ENCODE results near the gene KIF11. TPM values are rescaled to one million over a fixed set of nuclear protein-coding genes. Genes with fewer than 3 reads are reported as not detected.
A peak's percentile ranks its signal among the peaks of the same experiment; 100 is the strongest.

KIF11 gene
- total RNA-seq, 1 experiment from 2014 or later: 14.2 TPM

- Histone ChIP-seq H2AFZ (ENCODE audit: low read length) (no peak overlapping the region), H3K36me3 (ENCODE audit: insufficient read depth, low read length) (no peaks in the 10 kb centered on the region), H3K4me1 (ENCODE audit: low read length) (no peaks in the 10 kb centered on the region), H3K79me2 (ENCODE audit: low read length) (no peaks in the 10 kb centered on the region), H3K9me2 (replicated peaks; ENCODE audit: insufficient read depth, low read length) (no peaks in the 10 kb centered on the region), H3K4me2 (ENCODE audit: low read depth, low read length, poor library complexity, severe bottlenecking) (no peak overlapping the region), H3K9me3 (ENCODE audit: low read length) (no peaks in the 10 kb centered on the region), H4K20me1 (ENCODE audit: insufficient read depth, low read depth, low read length) (no peaks in the 10 kb centered on the region), H3K27me3 (ENCODE audit: low read length) (no peaks in the 10 kb centered on the region), H3K27ac (ENCODE audit: low read length) (no peak overlapping the region), H3K4me3 (ENCODE audit: low read length) (no peak overlapping the region), H3K9ac (ENCODE audit: low read length) (no peak overlapping the region)
- no peak for DNase-seq
Measured at GRCh38 chr10:92664322-92664721, 71.4 kb downstream of the KIF11 start.

GRCh38 chr10:92667078-92667477 is 74.1 kb downstream of the KIF11 start:
- Histone ChIP-seq H3K4me1 (ENCODE audit: low read length) (no peaks in the 10 kb centered on the region), H3K36me3 (ENCODE audit: insufficient read depth, low read length) (no peaks in the 10 kb centered on the region), H2AFZ (ENCODE audit: low read length) (no peak overlapping the region), H3K4me2 (ENCODE audit: low read depth, low read length, poor library complexity, severe bottlenecking) (no peak overlapping the region), H3K9me2 (replicated peaks; ENCODE audit: insufficient read depth, low read length) (no peaks in the 10 kb centered on the region), H3K9me3 (ENCODE audit: low read length) (no peaks in the 10 kb centered on the region), H3K27ac (ENCODE audit: low read length) (no peak overlapping the region), H3K79me2 (ENCODE audit: low read length) (no peaks in the 10 kb centered on the region), H3K27me3 (ENCODE audit: low read length) (no peaks in the 10 kb centered on the region), H3K4me3 (ENCODE audit: low read length) (no peak overlapping the region), H3K9ac (ENCODE audit: low read length) (no peak overlapping the region), H4K20me1 (ENCODE audit: insufficient read depth, low read depth, low read length) (no peaks in the 10 kb centered on the region)
- DNase-seq: no peak

GRCh38 chr10:92677708-92678107 is 84.8 kb downstream of the KIF11 start:
- Histone ChIP-seq H3K9ac (ENCODE audit: low read length) (no peak overlapping the region), H3K79me2 (ENCODE audit: low read length) (no peaks in the 10 kb centered on the region), H3K9me3 (ENCODE audit: low read length) (no peaks in the 10 kb centered on the region), H3K4me2 (ENCODE audit: low read depth, low read length, poor library complexity, severe bottlenecking) (no peak overlapping the region), H3K4me1 (ENCODE audit: low read length) (peaks cover 6% of the 10 kb centered on the region), H3K9me2 (replicated peaks; ENCODE audit: insufficient read depth, low read length) (no peaks in the 10 kb centered on the region), H3K36me3 (ENCODE audit: insufficient read depth, low read length) (no peaks in the 10 kb centered on the region), H3K27ac (ENCODE audit: low read length) (no peak overlapping the region), H2AFZ (ENCODE audit: low read length) (no peak overlapping the region), H4K20me1 (ENCODE audit: insufficient read depth, low read depth, low read length) (no peaks in the 10 kb centered on the region), H3K4me3 (ENCODE audit: low read length) (no peak overlapping the region), H3K27me3 (ENCODE audit: low read length) (no peaks in the 10 kb centered on the region)
- no peak for DNase-seq

GRCh38 chr10:92678206-92678605 is 85.3 kb downstream of the KIF11 start:
- peak; percentile 32 for DNase-seq

GRCh38 chr10:92681306-92681834 is 88.4 kb downstream of the KIF11 start:
- Histone ChIP-seq H3K4me1 (ENCODE audit: low read length) (peaks cover 6% of the 10 kb centered on the region), H3K36me3 (ENCODE audit: insufficient read depth, low read length) (no peaks in the 10 kb centered on the region), H3K9me2 (replicated peaks; ENCODE audit: insufficient read depth, low read length) (no peaks in the 10 kb centered on the region), H3K79me2 (ENCODE audit: low read length) (no peaks in the 10 kb centered on the region), H3K27ac (ENCODE audit: low read length) (no peak overlapping the region), H3K9me3 (ENCODE audit: low read length) (no peaks in the 10 kb centered on the region), H3K4me3 (ENCODE audit: low read length) (no peak overlapping the region), H2AFZ (ENCODE audit: low read length) (no peak overlapping the region), H4K20me1 (ENCODE audit: insufficient read depth, low read depth, low read length) (no peaks in the 10 kb centered on the region), H3K27me3 (ENCODE audit: low read length) (no peaks in the 10 kb centered on the region), H3K4me2 (ENCODE audit: low read depth, low read length, poor library complexity, severe bottlenecking) (no peak overlapping the region), H3K9ac (ENCODE audit: low read length) (no peak overlapping the region)
- DNase-seq: peak; percentile 38

More at GRCh38 chr10:92678206-92678605, 85.3 kb downstream of the KIF11 start:
- Histone ChIP-seq H3K9ac (ENCODE audit: low read length) (no peak overlapping the region), H3K4me1 (ENCODE audit: low read length) (peaks cover 6% of the 10 kb centered on the region), H3K9me2 (replicated peaks; ENCODE audit: insufficient read depth, low read length) (no peaks in the 10 kb centered on the region), H3K27me3 (ENCODE audit: low read length) (no peaks in the 10 kb centered on the region), H4K20me1 (ENCODE audit: insufficient read depth, low read depth, low read length) (no peaks in the 10 kb centered on the region), H2AFZ (ENCODE audit: low read length) (no peak overlapping the region), H3K36me3 (ENCODE audit: insufficient read depth, low read length) (no peaks in the 10 kb centered on the region), H3K4me3 (ENCODE audit: low read length) (no peak overlapping the region), H3K79me2 (ENCODE audit: low read length) (no peaks in the 10 kb centered on the region), H3K27ac (ENCODE audit: low read length) (no peak overlapping the region), H3K9me3 (ENCODE audit: low read length) (no peaks in the 10 kb centered on the region), H3K4me2 (ENCODE audit: low read depth, low read length, poor library complexity, severe bottlenecking) (no peak overlapping the region)

GRCh38 chr10:92688573-92688926 is 95.6 kb downstream of the KIF11 start:
- Histone ChIP-seq H3K4me2 (ENCODE audit: low read depth, low read length, poor library complexity, severe bottlenecking) (peak overlapping the region; percentile 72), H3K4me1 (ENCODE audit: low read length) (peaks cover 34% of the 10 kb centered on the region), H3K4me3 (ENCODE audit: low read length) (peak overlapping the region; percentile 66; the same call in 1 of the 2 replicates), H4K20me1 (ENCODE audit: insufficient read depth, low read depth, low read length) (peaks cover 17% of the 10 kb centered on the region; the same call in 1 of the 2 replicates), H3K27ac (ENCODE audit: low read length) (no peak overlapping the region), H3K27me3 (ENCODE audit: low read length) (no peaks in the 10 kb centered on the region), H3K79me2 (ENCODE audit: low read length) (peaks cover 15% of the 10 kb centered on the region; the same call in 1 of the 2 replicates), H3K9me2 (replicated peaks; ENCODE audit: insufficient read depth, low read length) (no peaks in the 10 kb centered on the region), H3K9ac (ENCODE audit: low read length) (no peak overlapping the region), H2AFZ (ENCODE audit: low read length) (no peak overlapping the region), H3K9me3 (ENCODE audit: low read length) (no peaks in the 10 kb centered on the region), H3K36me3 (ENCODE audit: insufficient read depth, low read length) (peaks cover 3% of the 10 kb centered on the region; the same call in 1 of the 2 replicates)
- DNase-seq: no peak

GRCh38 chr10:92688927-92689662 is 96.2 kb downstream of the KIF11 start:
- no peaks in the 10 kb centered on the region for H3K9me3 ChIP-seq (ENCODE audit: low read length)
- H2AFZ ChIP-seq (ENCODE audit: low read length): peak overlapping the region; percentile 8; the same call in 1 of the 2 replicates
- peaks cover 15% of the 10 kb centered on the region; the same call in 1 of the 2 replicates for H3K79me2 ChIP-seq (ENCODE audit: low read length)
- H3K27ac ChIP-seq (ENCODE audit: low read length): no peak overlapping the region
- peaks cover 36% of the 10 kb centered on the region for H3K4me1 ChIP-seq (ENCODE audit: low read length)
- peak overlapping the region; percentile 66 for H3K4me3 ChIP-seq (ENCODE audit: low read length)
- peaks cover 17% of the 10 kb centered on the region; the same call in 1 of the 2 replicates for H4K20me1 ChIP-seq (ENCODE audit: insufficient read depth, low read depth, low read length)
- H3K27me3 ChIP-seq (ENCODE audit: low read length): no peaks in the 10 kb centered on the region
- peak overlapping the region; percentile 72 for H3K4me2 ChIP-seq (ENCODE audit: low read depth, low read length, poor library complexity, severe bottlenecking)
- DNase-seq: peak; percentile 60
- no peaks in the 10 kb centered on the region for H3K9me2 ChIP-seq (replicated peaks; ENCODE audit: insufficient read depth, low read length)
- peak overlapping the region; percentile 69 for H3K9ac ChIP-seq (ENCODE audit: low read length)
- H3K36me3 ChIP-seq (ENCODE audit: insufficient read depth, low read length): peaks cover 3% of the 10 kb centered on the region; the same call in 1 of the 2 replicates

GRCh38 chr10:92689663-92690210 is 96.8 kb downstream of the KIF11 start, which contains the start of gene HHEX:
HHEX (plus strand) TSS chr10:92689955; CDS start chr10:92689987, 32 bp downstream.
- Histone ChIP-seq H3K4me2 (ENCODE audit: low read depth, low read length, poor library complexity, severe bottlenecking) (peak within 1 kb of the TSS; percentile 72), H3K27me3 (ENCODE audit: low read length) (no peaks in the 10 kb centered on the region), H3K4me1 (ENCODE audit: low read length) (peaks cover 36% of the 10 kb centered on the region), H2AFZ (ENCODE audit: low read length) (peak within 1 kb of the TSS; percentile 8; the same call in 1 of the 2 replicates), H3K9me2 (replicated peaks; ENCODE audit: insufficient read depth, low read length) (no peaks in the 10 kb centered on the region), H3K9me3 (ENCODE audit: low read length) (no peaks in the 10 kb centered on the region), H3K36me3 (ENCODE audit: insufficient read depth, low read length) (peaks cover 6% of the 10 kb centered on the region; the same call in 1 of the 2 replicates), H3K79me2 (ENCODE audit: low read length) (peaks cover 15% of the 10 kb centered on the region; the same call in 1 of the 2 replicates), H3K4me3 (ENCODE audit: low read length) (peak within 1 kb of the TSS; percentile 76), H3K9ac (ENCODE audit: low read length) (peak within 1 kb of the TSS; percentile 93), H3K27ac (ENCODE audit: low read length) (peak within 1 kb of the TSS; percentile 76), H4K20me1 (ENCODE audit: insufficient read depth, low read depth, low read length) (peaks cover 17% of the 10 kb centered on the region; the same call in 1 of the 2 replicates)
- peak; percentile 86 for DNase-seq
